Heart left ventricle (tissue), 16 donors: ENCODE data around the gene GATAD2B. TPM values are rescaled to one million over a fixed set of nuclear protein-coding genes. Genes with fewer than 3 reads are reported as not detected.
A peak's percentile ranks its signal among the peaks of the same experiment; 100 is the strongest.

Experiments
- ATAC-seq, 4 donors: fragments of 200-7000 bp; cut with Tn5 transposase; one replicate each; pipeline ENCODE4 v1.9.1; 2020 to 2022; ENCODE audit warnings: moderate library complexity in 4 of 4, mild to moderate bottlenecking in 3 of 4, moderate number of reproducible peaks in 1 of 4
- DNase-seq, 5 donors: peaks; one replicate each; pipeline ENCODE4 v3.0.0-alpha.2; 2020
- H3K27ac ChIP-seq, 12 donors: fragments of 200-600 bp; sonication (generic) in 4 of 12; one replicate each; pipeline versions ENCODE4 v1.5.0 to v1.8.0; 2016 to 2022; ENCODE audit warnings: mild to moderate bottlenecking in 2 of 12
- H3K27me3 ChIP-seq, 9 donors: fragments of 200-600 bp; sonication (generic) in 2 of 9; one replicate each; pipeline versions ENCODE4 v1.5.1 to v1.8.0; 2016 to 2022; ENCODE audit warnings: mild to moderate bottlenecking in 3 of 9
- H3K36me3 ChIP-seq, 9 donors: fragments of 200-600 bp; sonication (generic) in 2 of 9; one replicate each; pipeline versions ENCODE4 v1.5.0 to v1.8.0; 2018 to 2022; ENCODE audit warnings: mild to moderate bottlenecking in 2 of 9
- H3K4me1 ChIP-seq, 12 donors: fragments of 200-600 bp; sonication (generic) in 4 of 12; one replicate each; pipeline versions ENCODE4 v1.5.0 to v1.8.0; 2016 to 2022; ENCODE audit warnings: mild to moderate bottlenecking in 3 of 12
- H3K4me3 ChIP-seq, 12 donors: fragments of 200-600 bp; sonication (generic) in 4 of 12; one replicate each; pipeline versions ENCODE4 v1.5.0 to v1.8.0; 2017 to 2022; ENCODE audit warnings: mild to moderate bottlenecking in 9 of 12, moderate library complexity in 4 of 12
- H3K9me3 ChIP-seq, 12 donors: fragments of 200-600 bp; sonication (generic) in 4 of 12; one replicate each; pipeline versions ENCODE4 v1.5.0 to v1.8.0; 2016 to 2022; ENCODE audit warnings: mild to moderate bottlenecking in 1 of 12
- CTCF ChIP-seq, 12 donors: fragments of 200-600 bp; sonication (generic) in 4 of 12; IDR thresholded peaks; one replicate each; pipeline versions ENCODE4 v1.5.0 to v1.8.0; 2018 to 2022; ENCODE audit warnings: antibody characterized with exemption in 12 of 12, mild to moderate bottlenecking in 5 of 12
- POLR2A ChIP-seq, 2 donors: fragments of 450-650 bp; IDR thresholded peaks; one replicate each; pipeline ENCODE4 v1.6.1; 2017; ENCODE audit warnings: antibody characterized with exemption in 2 of 2, mild to moderate bottlenecking in 2 of 2, moderate library complexity in 2 of 2
- WGBS, 4 donors: extraction: QIAGEN DNeasy Blood & Tissue Kit in 2 of 4; methylation state at CpG; one replicate each; pipeline versions ENCODE4 v1.1.5 to v1.1.7; 2013 to 2018; 5-methylcytosine and 5-hydroxymethylcytosine counted together
- intact Hi-C, 10 donors: fragments of 100-400 bp; cut with DNase I; formaldehyde crosslinking; loops; one replicate each; pipeline versions ENCODE4 v1.11.1 to v1.14.2; 2022
- polyA plus RNA-seq, 2 donors: library from polyadenylated mRNA; stranded (reverse); fragments of 200-250 nt; gene quantifications; one replicate each; pipeline ENCODE4 v1.2.3, GENCODE V29; 2013
- total RNA-seq, 9 donors: library from RNA; depleted of rRNA in 2 of 9; stranded (reverse); fragments of >200 nt in 2 of 9; fragmentation: NEBNext Ultra II Directional in 3 of 9; extraction: Animal tissue kit (Norgen Biotek cat#: 25700) in 3 of 9; gene quantifications; one replicate each; pipeline versions ENCODE4 v1.1.0 to v1.2.4, GENCODE V29; 2016 to 2023
- donor health status: ischemic (EF 13 %, LVEDD 7.1; RV severe dilation, severe dysfunction).
- donor health status: healthy with polysubstance abuse.
- donor health status: DM: no; HTN: yes; CAD: no.
- donor health status: DM: no; HTN: no; CAD: no.
- donor health status: ischemic (EF 25% LVEDD 6.9; RV normal size, moderate dysfunction).
- donor health status: ischemic (EF 25% LVEDD 5.7; RV mildly dilated, moderate dysfunction).
- donor health status: healthy.
- donor health status: DM: yes; HTN: yes; CAD: no.
- donor health status: ischemic (EF 35%, LVEDD 5.7; RV mildly dilated, moderate dysfunction).
- donor health status: nonischemic (EF 11% LVEDD 7.7; RV severe dilation, severe dysfunction).
- donor health status: DM: yes; HTN: yes; CAD: no.
- donor health status: PGD.
- donor health status: ischemic (EF 29% LVEDD 5.4; RV normal size, mild dysfunction).
- donor health status: nonischemic (EF 23%, LVEDD 6.1; RV moderate dilation, normal function).

Gene GATAD2B
- total and polyA plus RNA-seq, 11 donors: 5.6 to 53.9 (median 34.5) TPM

- no peak overlapping the region for H3K4me3 ChIP-seq
- 76 to 94% (median 88%) methylated on average over 2 of the region's 2 CpGs for WGBS, 4 donors
- peaks cover 5 to 81% (median 51%) of the 10 kb centered on the region in 12 donors for H3K4me1 ChIP-seq
- no peaks in the 10 kb centered on the region for H3K9me3 ChIP-seq
- no peak for TF ChIP-seq CTCF (IDR thresholded peaks at IDR 0.05)
- TF ChIP-seq POLR2A (IDR thresholded peaks at IDR 0.05): no peak
- intact Hi-C loops: loop anchor here in 7 of 10 donors (1.0 to 5.0 kb wide), 4 partner anchors 92 to 199 kb away; partner anchors contain the start of gene NPR1 (in 5 of the 7)
- no peaks in the 10 kb centered on the region for H3K27me3 ChIP-seq
- ATAC-seq (no peak), DNase-seq (no peak)
- peak overlapping the region in 11 of 12 donors; percentile 45 to 87 (median 72) for H3K27ac ChIP-seq
- peaks cover 0 to 68% (median 56%) of the 10 kb centered on the region in 9 donors for H3K36me3 ChIP-seq
Observed at GRCh38 chr1:153771261-153771660, 151.5 kb downstream of the GATAD2B start.

DNA sequence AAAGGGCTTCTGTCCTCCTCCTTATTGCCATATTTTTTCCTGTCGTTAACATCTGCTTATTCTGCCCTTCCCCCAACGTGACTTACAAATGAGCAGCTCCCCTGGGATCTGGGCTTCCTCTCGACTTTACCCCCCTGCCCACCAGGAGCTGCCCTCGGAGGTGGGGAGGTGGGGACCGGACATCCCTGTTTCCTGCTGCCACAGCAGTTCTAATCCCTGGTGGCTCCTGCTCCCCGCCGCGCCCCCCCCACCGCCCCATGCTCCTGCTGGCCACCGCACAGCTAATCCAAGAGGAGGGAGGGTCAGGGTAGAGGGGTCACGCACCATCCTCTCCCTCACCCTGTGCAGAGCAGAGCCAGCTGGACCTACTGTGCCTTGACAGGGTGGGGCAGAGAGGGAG, 152.0 kb downstream of the GATAD2B start:
- H3K27me3 ChIP-seq: no peaks in the 10 kb centered on the region
- TF ChIP-seq POLR2A (IDR thresholded peaks at IDR 0.05) (no peak), CTCF (IDR thresholded peaks at IDR 0.05) (no peak)
- H3K36me3 ChIP-seq: peaks cover 0 to 73% (median 59%) of the 10 kb centered on the region in 9 donors
- 43 to 62% (median 54%) methylated on average over 8 to 11 of the region's 11 CpGs for WGBS, 4 donors
- peaks cover 5 to 77% (median 47%) of the 10 kb centered on the region in 12 donors for H3K4me1 ChIP-seq
- DNase-seq: peak in 4 of 5 donors; percentile 60 to 71 (median 61)
- peak in 1 of 4 donors; percentile 37 for ATAC-seq
- no peak overlapping the region for H3K4me3 ChIP-seq
- no peaks in the 10 kb centered on the region for H3K9me3 ChIP-seq
- intact Hi-C loops: loop anchor here in 7 of 10 donors (1.0 to 5.0 kb wide), 4 partner anchors 92 to 198 kb away; partner anchors contain the start of gene NPR1 (in 5 of the 7)
- peak overlapping the region; percentile 15 to 87 (median 72) for H3K27ac ChIP-seq

DNA sequence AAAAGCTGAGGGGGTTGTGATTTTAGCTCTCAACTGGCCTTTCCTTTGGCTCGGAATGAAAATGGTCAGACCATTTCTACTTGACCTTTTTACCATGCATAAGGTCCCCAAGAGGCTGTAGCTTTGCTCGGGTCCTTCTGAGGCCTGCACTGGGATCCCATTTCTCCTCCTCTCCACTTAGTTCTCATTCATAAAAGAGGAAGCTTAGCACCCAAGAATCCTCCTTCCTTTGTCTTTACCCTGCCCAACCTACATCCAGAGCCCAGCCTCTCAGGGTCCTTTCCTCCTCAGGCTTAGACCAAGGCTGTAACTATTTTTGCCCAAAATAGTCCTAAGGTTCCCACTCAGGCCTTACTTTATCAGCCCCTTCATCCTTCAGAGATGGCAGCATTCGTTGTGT, 153.6 kb downstream of the GATAD2B start:
- 74 to 83% (median 79%) methylated on average over 3 of the region's 3 CpGs for whole genome bisulfite sequencing, 4 donors
- no peak for TF ChIP-seq POLR2A (IDR thresholded peaks at IDR 0.05)
- no peak for TF ChIP-seq CTCF (IDR thresholded peaks at IDR 0.05)
- DNase-seq (no peak), ATAC-seq (no peak)
- intact Hi-C loops: no loop called here
- Histone ChIP-seq H3K4me3 (no peak overlapping the region), H3K9me3 (no peaks in the 10 kb centered on the region), H3K36me3 (peaks cover 0 to 88% (median 75%) of the 10 kb centered on the region in 9 donors), H3K4me1 (peaks cover 4 to 65% (median 37%) of the 10 kb centered on the region in 12 donors), H3K27me3 (no peaks in the 10 kb centered on the region), H3K27ac (peak overlapping the region in 6 of 12 donors; percentile 2 to 65 (median 24))

GRCh38 chr1:153768316-153769181, 154.2 kb downstream of the GATAD2B start:
- peaks cover 4 to 58% (median 36%) of the 10 kb centered on the region in 12 donors for H3K4me1 ChIP-seq
- TF ChIP-seq POLR2A (IDR thresholded peaks at IDR 0.05): no peak
- no peak for TF ChIP-seq CTCF (IDR thresholded peaks at IDR 0.05)
- H3K9me3 ChIP-seq: no peaks in the 10 kb centered on the region
- DNase-seq: no peak
- no peak overlapping the region for H3K4me3 ChIP-seq
- H3K27me3 ChIP-seq: no peaks in the 10 kb centered on the region
- intact Hi-C loops: no loop called here
- peak overlapping the region in 3 of 12 donors; percentile 2 to 65 (median 25) for H3K27ac ChIP-seq
- no peak for ATAC-seq
- H3K36me3 ChIP-seq: peaks cover 0 to 95% (median 81%) of the 10 kb centered on the region in 9 donors
- 79 to 92% (median 88%) methylated on average over 4 of the region's 4 CpGs for WGBS, 4 donors
